Measurements from ENCODE around the gene RSPRY1.
"Not testable (repeated sequence)": the region's sequence is repeated elsewhere in the genome, so short reads cannot be mapped to it uniquely, and the experiment has no call there.

- not testable (repeated sequence) for TF ChIP-seq CTCF (conservative IDR thresholded peaks at IDR 0.05 in 1 of 2, IDR thresholded peaks at IDR 0.05 in 1 of 2; ENCODE audit: low read depth in 1 of 2, low read length in 2 of 2); EZH2 (IDR thresholded peaks at IDR 0.05; ENCODE audit: low read length, missing control alignments)
Measured at GRCh38 chr16:57275946-57276345, 89.8 kb downstream of the RSPRY1 start.

Measured in fibroblast of lung (primary cell).